Measurements from ENCODE around the gene LAPTM5.
"Not testable (repeated sequence)": the region's sequence is repeated elsewhere in the genome, so short reads cannot be mapped to it uniquely, and the experiment has no call there.

LAPTM5 gene

DNA sequence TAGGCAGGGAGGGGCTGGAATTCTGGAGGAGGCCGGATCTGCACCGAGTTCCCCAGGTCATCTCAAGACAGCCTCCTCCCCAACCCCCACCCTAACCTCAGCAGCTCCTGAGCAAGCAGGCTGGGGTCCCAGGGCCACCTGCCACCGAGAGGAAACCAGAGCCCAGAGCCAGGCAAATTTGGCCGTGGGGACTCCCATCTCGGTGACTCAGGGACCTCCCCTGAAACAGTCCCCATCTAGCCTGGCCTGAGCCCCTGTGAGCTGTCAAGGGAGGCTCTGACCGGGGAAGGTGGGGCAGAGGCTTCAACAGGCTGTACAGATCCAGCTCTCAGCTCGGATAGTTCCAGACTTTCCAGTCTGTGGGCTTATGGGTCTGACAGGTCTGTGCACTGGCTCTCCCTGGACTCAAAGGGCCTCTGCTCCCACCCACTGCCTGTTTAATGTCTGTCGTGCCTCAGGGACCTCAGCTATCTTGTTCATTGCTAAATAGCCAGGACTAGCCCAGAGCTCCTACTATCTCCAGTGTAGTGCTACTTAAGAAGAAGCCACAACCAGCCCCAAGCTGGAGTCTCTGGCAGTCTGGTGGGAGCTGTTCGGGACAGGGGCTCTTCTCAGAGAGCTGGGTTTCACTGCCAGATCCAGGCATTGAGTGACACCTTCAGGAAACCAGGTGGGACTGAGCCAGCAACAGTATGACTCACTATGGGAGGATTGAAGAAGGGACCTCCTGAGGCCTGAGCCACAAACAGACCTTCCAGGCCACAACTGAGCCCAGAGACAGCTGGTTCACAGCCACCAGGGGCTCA lies 59.8 kb downstream of the LAPTM5 start:
- DNase-seq (ENCODE audit: low read depth, low spot score) = no peak

DNA sequence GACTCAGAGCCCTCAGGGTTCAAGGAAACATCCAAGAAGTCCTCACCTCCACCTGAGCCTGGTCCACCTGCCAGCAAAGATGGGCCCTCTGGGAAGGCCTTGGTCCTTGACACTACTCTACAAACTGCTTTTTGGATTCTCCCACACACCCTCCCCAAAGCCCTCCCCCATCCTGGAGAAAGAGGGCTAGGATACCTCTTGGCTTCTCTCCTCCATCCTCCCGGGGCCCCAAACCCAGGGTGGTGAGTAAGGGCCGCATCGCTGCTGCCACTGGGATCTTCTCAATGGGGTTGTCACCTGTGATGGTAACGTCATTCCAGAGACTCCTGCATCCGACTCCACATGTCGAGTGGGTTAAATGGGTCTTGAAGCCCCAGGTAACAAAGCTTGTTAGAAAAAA lies 60.7 kb downstream of the LAPTM5 start:
- no peak for DNase-seq (ENCODE audit: low read depth, low spot score)

DNA sequence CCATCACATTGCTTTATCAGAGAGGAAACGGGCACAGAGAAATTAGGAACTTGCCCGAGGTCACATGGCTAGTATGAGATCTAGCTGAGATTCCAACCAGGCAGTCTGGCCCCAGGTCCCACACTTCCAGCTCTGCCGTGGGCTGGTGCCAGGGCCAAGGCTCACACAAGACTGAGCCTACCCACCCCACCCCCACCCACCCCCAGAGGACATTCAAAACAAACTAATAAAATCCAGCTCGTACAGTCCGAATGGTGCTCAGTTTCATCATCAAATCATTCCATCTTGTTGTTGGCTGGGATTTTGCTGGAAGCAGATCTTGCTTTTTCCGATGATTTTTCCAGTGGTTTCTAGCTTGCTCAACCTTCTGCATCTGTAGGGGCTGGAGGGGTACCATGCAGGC lies 62.1 kb downstream of the LAPTM5 start:
- no peak for DNase-seq (ENCODE audit: low read depth, low spot score)

DNA sequence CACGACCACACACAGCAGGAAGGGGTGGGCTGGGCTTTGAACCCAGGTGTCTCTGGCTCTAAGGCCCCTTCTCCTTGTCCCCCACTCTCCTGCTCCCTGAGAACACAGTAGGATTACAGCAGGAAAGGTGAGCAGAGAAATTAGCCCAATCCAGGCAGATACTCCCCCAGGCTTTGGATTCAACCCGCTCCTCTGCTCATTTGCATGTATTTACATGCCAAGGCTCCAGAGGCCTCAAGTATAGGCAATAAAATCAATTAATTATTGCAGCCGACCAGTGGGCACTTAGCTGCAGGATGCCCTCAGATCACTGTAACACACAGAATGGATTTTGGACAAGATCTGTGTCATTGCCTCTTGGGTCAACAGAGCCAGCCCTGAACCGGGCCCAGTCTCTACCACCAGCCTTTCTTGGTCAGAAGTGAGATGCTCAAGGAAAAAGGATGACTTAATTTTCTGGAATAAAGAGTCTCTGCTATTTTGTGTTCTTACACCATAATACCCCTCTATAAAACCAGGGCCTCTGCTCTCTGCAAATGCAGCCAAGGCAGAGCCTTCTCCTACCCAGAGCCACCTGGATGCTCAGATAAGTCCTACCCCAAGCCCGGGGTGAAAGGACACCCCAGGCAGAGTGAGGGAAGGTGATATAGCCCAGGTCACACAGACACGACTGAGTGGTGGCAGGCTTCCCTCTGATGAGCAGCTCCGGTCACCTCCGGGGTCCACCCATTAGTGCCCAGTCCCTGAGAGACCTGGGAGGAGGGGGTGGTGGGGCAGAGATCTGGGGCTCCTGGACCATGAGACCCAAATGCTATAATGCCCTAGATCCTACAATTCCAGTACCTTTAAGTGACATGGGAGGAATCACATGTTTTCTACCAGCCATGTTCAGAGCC lies 63.0 kb downstream of the LAPTM5 start:
- DNase-seq (ENCODE audit: low read depth, low spot score) = no peak

DNA sequence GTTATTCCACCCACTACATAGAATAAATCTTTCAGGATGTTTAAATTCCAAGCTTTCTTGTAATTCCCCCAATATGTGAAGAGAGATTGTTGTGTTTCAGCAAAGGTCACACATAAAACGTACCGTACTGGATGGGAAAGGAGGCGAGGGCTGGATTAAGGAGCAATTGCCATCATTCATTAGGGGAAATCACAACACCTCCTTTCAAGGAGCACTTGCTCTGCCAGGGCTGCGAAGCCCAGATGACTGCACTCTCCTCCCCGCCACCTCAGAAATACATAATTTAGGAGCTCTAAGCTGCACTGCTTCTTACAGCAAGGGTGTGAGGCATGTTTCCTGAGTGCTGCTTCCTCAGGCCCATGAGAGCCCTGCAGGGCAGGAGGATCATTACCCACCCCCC lies 63.8 kb downstream of the LAPTM5 start:
- DNase-seq (ENCODE audit: low read depth, low spot score) = no peak

DNA sequence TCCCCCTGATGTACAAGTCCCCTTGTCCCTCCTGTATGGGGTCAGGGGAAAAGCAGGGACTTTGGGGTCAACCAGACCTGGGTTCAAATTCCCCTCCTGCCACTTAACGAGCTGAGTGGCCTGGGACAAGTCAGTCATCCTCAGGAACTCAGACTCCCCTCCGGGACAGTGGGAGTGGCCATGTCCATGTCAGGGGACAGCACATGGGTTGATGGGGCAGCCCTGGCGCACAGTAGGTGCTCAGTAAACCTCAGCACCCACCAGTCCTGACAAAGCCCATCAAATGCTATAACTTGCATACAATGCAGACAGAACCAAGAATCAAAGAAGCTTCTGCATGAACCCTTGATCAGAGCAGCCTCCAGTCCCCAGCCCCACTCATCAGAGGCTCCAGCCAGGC lies 64.2 kb downstream of the LAPTM5 start:
- DNase-seq (ENCODE audit: low read depth, low spot score) = no peak

DNA sequence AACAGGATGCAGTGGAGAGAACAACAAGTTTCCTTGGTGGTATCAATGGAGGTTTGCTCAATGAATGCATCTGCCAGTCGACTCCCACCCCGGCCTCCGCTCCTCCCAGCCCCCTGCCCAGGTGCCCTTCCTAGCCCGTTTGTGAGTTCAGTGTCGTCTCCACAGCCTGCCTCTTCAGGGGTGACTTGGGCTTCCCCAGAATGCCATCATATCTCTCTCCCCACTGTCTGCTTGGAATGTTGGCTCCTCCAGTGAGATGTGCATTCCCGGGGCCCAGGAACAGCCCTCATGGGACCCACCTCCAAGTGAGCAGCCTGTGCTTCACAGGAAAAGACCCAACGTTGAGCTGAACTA lies 64.6 kb downstream of the LAPTM5 start:
- DNase-seq (ENCODE audit: low read depth, low spot score) = no peak

DNA sequence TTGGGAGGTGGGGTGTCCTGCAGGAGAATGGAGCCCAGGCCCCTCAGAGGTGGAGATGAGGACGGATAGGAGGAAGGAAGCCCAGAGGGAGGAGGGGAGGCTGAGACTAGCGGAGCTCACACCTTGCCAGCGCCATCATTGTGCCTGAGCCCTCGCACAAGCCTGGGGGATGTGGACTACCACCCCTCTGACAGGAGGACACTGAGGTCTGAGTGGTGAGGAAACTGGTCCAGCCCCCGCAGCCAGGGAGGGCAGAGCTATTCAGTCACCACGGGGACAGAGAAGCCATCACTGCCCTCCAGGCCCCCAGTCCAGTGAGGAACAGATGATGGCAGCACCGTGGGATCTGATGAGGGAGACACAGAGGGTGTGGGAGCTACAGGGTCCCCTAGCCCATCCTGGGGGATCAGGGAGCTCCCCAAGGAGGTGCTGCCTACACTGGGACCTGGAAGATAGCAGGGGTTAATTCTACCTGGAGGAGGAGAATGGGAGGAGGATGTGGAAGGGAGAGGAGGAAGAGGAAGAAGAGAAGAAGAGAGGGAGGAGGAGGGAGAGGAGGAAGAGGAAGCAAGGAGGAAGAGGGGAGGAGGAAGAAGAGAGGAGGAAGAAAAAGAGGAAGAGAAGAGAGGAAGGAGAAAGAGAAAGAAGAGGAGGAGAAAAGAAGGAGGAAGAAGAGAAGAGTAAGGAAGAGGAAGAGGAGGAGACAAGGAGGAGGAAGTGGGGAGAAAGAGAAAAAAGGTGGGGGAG lies 65.2 kb downstream of the LAPTM5 start:
- DNase-seq (ENCODE audit: low read depth, low spot score) = no peak

DNA sequence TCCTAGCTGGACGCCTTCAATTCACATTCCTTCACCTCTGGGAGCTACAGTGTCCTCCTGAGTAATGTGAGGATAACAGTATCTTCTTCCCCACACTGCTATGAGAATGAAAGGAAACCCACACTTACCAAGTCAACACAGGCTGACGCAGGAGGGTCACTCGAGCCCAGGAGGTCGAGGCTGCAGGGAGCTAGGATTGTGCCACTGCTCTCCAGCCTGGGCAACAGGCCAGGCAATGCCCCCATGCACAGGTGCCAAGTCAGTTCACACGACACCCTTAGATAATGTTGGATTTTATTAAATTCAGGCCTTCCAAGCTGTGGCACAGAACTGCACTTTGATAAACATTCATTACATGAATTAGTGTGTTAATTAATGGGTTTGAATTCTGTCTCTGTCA lies 66.1 kb downstream of the LAPTM5 start:
- DNase-seq (ENCODE audit: low read depth, low spot score) = no peak

DNA sequence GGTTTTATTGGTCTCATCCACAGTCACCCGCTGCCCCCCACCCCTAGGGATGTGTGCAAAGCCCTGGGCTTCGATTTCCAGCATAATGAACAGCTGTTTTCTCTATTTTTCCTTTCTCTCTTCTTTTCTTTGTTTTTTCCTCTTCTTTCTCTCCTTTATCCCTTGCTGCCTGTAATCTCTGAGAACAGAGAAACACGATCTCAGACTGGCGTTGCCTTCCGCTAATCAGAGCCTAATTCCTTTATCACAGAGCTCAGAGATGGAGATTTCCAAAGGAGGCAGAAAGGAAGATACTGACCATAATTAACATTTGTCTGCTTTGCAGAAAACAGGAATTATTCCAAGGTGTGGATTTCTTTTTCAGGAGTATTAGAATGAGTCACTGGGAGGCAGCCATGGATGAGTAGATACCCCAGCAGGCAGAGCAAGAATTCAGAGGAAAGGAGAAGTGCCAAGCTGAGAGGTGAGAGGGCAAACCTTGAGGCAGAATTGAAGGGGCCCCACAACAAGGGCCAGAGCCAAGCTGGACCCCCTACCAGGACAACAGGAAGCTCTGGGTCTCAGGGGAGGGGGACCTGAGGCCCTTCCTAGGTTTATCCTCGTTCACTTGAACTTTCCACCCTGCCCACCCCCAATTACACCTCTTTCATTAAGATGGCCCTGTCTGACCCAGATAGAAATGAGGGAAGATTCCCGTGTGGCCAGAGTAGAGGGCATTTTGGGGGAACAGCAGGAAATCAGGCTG lies 67.5 kb downstream of the LAPTM5 start:
- no peak for DNase-seq (ENCODE audit: low read depth, low spot score)

DNA sequence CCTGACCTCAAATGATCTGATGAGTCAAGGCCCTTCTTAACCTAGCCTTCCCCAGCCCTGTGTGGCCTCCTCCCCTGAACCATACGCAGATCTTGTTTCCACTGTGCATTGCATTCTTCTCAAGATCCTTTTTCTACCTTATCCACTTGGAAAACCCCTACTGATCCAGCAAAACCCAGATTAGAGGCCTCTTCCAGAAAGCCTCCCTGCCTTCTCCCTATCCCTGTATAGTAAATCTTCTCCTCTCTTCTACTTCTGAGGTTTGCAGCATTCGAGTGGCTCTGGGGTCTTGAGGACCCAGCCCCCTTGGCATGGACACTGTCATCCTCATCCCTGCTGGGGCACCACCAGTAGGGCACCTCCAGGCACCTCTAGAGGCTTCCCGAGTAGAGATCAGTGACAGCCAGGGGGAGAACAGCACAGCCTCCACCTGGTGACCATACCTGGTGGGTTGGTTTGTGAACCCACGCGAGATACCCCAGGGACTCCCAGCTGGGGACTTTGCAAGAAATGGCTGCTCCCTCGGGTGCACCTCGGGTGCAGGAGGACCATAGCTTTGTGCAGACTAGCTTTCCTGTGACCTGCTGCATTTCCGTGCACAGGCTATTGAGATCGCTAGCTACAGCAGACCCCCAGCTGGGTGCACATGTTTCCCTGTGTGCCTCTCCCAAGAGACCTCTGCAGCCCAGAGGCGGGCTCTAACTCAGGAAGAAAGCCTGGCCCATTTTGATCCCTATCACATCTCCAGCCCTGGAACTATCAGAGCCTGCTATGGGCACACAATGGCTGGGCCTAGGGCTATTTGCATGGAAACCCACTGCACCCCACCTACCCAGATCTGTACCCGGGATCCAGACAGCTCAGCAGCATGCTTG lies 68.4 kb downstream of the LAPTM5 start:
- DNase-seq (ENCODE audit: low read depth, low spot score) = no peak

DNA sequence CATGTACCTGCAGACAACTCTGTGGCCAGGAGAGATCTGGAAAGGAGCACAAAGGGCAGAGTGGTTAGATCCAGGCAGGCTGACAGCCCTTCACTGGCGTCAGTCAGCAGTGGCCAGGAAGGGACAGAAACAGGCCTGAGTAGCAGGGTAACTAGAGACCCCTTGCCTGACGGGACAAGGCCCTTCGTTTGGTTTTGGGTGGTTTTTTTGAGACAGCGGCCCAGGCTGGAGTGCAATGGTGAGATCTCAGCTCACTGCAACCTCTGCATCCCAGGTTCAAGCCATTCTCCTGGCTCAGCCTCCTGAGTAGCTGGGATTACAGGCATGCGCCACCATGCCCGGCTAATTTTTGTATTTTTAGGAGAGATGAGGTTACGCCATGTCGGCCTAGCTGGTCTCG lies 69.1 kb downstream of the LAPTM5 start:
- DNase-seq (ENCODE audit: low read depth, low spot score) = not testable (repeated sequence)

DNA sequence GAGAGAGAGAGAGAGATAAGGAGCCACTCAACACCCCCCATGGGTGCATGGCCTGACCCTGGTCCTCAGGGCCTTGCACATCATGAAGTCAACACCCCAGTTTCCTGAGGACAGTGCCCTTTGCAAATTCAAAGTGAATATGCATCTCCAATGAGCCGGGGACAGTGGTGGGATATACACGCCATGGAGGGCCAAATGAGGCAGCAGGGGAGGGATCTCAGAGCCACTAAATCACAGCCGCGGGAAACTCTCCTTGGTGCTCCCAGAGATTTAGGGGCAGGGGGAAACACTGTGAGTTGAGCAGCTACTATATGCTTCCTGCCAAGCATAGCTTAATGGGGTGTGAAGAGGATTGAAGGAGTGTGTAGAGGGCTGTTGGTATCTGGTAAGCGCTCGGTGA lies 69.7 kb downstream of the LAPTM5 start:
- no peak for DNase-seq (ENCODE audit: low read depth, low spot score)

DNA sequence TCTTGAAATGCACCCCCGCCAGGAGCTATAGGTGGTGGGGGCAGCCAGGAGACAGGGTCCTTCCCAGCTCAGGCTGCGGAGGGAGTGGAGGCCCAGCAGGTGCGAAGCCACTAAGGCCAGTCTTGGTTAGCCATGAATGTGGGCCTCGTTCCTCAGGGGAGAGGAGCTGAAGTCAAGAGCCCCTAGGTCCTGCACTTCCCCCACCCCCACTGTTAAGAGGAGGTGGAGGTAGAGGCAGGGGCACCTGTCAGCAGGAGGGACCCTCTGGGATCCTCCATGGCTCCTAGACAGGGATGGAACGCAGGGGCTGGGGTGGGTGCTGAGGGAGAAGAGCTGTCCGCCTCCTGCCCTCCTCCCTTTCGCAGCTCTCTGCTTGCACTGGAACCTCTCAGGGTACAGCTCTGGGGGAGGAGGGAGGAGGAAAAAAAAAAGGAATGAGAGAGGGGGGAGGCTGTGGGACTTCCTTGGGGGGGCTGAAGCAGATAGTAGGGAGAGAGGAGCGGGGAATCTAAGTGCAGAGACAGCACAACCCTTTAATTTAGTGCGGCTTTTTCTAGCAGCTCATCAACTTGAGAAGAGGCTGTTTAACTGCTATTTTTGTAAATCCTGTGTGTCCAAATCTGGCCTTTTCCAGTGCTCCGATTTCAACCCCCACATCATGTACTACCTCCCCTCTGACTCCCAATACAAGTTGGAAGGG lies 71.2 kb downstream of the LAPTM5 start:
- no peak for DNase-seq (ENCODE audit: low read depth, low spot score)

DNA sequence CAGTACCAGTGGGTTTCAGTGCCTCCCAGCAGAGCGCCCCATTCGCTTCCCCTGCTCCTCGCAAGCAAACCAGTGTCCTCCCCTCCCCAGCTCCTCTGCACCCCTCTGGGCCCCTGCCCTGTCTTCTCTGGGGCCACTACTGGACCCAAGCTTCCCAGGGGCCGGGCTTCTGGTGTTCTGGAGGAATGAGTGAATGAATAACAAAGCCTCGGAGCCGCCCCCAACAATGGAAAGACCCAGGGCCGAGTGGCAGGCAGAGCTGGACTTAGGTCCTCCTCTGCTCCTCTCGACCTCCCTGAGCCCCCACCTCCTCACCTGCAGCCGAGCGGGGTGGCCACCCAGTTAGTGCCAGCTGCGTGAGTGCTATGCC lies 71.8 kb downstream of the LAPTM5 start:
- no peak for DNase-seq (ENCODE audit: low read depth, low spot score)

DNA sequence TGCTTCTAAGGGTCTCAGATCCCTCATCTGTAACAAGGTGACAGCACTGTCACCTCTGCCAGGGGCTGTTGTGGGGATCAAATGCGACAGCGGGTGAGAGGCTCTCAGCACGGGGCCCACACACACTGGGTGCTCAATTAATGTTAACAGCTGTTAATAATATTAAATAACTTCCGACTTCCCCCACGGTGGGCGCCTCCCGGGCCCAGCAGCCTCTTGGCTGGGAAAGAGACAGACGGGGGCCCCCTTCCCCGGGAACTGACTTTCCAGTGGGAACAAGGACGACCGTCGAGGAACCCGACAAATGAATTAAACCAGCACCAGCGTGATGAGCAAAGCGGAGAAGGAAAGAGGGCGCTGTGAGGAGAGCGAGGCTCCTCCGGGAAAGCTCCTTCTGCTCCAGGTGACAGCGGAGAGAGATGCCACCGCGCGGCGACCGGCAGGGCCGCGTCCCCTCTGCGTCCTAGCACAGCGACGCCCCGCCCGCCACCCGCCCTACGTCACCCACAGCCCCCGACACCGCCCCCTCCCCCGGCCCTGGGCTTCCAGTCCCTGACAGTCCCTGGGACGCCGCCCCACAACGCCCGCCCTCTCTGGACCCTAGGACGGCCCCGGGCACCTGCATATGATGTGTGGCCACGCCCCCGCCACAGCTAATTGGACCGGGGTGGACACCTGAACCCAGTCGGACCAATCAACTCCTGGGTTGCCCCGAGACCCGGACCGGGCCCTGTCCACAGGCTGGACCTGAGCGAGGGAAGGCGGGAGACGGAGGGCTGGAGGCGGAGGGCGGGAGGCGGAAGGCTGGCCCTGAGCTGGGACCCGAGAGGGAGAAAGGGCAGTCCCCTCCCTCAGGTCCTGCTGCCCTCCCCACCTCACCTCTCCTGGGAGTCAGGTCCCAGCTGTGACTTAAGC lies 72.4 kb downstream of the LAPTM5 start:
- DNase-seq (ENCODE audit: low read depth, low spot score) = no peak

DNA sequence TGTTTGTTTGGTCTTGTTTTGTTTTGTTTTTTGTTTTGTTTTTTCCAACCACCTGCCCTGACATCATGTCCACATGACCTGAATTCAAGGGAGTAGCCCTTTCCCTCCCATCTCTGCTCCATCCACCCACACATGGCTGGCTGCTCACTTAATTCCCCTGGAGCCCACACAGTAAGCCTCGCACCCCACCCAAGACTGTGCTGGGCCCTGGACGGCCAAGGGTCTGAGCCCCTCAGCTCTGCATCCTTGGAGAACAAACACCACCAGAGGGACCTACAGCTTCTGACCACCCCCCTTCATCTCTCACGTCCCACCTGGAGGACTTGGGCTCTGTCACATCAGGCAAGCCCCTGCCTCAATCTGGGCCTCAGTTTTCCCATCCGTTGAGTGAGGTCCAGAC lies 73.3 kb downstream of the LAPTM5 start:
- DNase-seq (ENCODE audit: low read depth, low spot score) = no peak

DNA sequence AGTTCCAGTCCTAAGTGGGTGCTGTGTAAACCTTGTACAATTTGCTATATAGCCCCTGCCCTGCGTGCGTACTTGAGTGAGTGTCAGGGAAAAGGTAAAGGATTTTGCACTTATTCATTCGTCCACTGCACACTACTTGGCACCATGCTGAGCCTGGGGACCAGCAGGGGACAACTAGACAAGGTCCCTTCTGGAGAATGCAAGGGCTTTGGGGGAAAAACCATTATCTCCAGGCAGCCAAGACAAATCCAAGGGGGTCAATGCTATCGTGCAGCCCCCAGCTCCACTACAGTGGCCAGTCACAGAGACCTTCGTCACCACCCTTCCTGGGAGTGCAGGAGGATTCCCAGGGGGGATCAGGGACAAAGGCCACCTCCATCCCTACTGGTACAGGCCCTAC lies 73.9 kb downstream of the LAPTM5 start:
- no peak for DNase-seq (ENCODE audit: low read depth, low spot score)

All from brain pericyte (primary cell).